NCI-H345 (cell line): ENCODE data around the gene ZNG1A.
A peak's percentile ranks its signal among the peaks of the same experiment; 100 is the strongest.
"Not testable (repeated sequence)": the region's sequence is repeated elsewhere in the genome, so short reads cannot be mapped to it uniquely, and the experiment has no call there.

ENCODE experiments used
- DNase-seq: peaks from one replicate; lab custom pipeline; 2025; lab: John Stamatoyannopoulos, UW

ZNG1A gene

GRCh38 chr9:178970-179383 lies at the start of gene ZNG1A:
Gene ZNG1A (minus strand): TSS chr9:179056. CDS start chr9:178969, 87 bp downstream.
- DNase-seq: not testable (repeated sequence)

DNA sequence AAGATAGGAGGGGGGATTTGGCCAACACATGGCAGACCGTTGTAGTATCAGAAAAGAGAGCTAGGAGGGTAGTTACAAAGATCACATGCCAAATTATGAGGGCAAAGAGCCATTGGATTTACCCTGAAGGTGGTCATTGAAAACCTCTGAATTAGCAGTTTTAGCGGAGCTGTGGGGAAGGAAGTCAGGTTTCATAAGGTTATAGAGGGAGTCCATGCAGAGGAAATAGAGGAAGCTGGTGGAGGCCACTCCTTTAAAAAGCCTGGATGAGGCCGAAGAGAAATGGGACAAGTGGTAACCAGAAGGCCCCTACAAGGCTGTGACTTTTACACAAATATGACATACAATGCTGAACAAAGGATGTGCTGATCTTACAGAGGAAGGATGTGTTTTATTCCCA lies 49.0 kb upstream of the ZNG1A start:
- no peak for DNase-seq

GRCh38 chr9:224582-225520 lies 46.0 kb upstream of the ZNG1A start:
- DNase-seq: no peak

DNA sequence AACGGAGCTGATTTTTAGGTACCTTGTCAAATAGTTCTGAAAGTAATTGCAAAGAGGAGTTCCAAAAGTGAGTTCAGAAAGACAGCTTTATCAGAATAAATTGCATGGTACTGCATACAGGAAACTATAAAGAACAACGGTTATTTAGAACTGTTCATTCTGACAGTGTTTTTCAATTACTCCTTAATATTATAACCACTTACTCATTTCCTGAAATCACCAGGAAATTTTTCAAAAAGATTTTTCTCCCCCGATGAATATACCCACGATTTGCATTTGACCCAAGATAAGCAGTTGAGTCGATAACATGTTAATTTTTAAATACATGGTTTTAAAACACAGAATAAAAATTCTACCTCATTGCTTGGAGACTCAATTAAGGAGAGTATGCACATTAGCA lies 45.2 kb upstream of the ZNG1A start:
- DNase-seq: no peak

- no peak for DNase-seq
Measured at GRCh38 chr9:223152-223551, 44.3 kb upstream of the ZNG1A start.

DNA sequence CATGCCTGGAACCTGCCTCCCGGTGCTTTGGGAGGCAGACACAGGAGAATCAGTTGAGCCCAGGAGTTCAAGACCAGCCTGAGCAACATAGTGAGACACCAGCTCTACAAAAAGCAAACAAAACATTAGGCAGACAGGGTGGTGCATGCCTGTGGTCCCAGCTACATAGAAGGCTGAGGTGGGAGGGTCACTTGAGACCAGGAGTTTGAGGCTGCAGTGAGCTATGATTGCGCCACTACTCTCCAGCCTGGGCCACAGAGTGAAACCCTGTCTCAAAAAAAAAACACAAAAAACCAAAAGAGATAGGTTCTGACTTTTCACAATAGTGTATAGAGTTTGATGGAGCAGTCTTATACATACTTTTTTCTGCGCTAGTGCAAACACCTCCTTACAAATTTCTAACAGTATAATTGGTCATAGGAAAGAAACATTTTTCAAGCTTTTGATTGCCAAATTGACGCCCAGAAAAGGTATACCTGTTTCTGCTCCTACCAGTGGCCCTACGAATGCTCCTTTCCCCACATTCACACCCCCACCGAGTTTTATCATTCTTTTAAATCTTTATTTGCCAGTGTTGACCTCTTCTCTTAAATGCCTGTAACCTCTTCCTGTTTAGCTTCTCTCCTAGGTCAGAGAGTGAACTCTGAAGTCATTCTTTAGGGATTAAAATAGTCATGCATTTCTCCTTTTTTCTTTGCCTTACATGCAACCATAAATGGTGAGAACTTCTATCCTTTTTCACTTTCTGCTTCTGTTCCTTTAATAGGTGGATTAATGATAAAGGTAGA lies 43.3 kb upstream of the ZNG1A start:
- no peak for DNase-seq

DNA sequence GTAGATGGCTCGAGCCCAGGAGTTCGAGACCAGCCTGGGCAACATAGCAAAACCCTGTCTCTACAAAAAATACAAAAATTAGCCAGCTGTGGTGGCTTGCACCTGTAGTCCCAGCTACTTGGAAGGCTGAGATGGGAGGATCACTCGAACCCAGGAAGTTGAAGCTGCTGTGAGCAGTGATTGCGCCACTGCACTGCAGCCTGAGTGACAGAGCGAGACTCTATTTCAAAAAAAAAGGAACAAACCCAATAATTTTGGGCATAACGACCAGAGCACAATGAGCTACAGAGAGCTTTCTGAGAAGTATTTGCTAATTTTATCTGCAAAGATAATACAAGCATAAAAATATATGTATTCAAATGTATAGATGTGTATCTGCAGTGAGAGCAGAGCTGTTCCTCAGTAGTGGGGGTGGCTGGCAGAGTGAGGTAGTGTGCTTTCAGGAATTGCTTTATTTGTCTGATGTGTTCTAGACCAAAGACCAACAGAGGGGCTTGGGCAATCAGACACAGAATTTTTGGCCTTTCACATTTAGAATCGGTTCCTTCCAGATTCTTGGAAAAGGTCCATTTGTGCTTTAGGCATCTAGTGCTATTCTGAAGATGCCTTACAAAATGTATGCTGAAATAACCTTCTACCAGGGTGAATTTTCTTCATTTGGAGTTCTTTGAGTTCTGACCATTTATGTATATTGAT lies 41.0 kb upstream of the ZNG1A start:
- no peak for DNase-seq

DNA sequence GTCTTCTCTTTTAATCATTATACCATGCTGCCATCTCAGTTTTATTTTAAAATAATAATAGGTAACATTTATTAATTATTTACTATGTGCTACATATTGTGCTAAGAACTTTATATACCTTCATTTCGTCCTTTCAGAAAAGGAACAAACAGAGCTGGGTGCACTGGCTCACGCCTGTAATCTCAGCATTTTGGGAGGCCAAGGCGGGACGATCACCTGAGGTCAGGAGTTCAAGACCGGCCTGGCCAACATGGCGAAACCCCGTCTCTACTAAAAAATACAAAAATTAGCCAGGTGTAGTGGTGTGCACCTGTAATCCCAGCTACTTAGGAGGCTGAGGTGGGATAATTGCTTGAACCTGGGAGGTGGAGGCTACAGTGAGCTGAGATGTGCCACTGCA lies 40.2 kb upstream of the ZNG1A start:
- not testable (repeated sequence) for DNase-seq

GRCh38 chr9:217950-218349 lies 39.1 kb upstream of the ZNG1A start:
- no peak for DNase-seq

DNA sequence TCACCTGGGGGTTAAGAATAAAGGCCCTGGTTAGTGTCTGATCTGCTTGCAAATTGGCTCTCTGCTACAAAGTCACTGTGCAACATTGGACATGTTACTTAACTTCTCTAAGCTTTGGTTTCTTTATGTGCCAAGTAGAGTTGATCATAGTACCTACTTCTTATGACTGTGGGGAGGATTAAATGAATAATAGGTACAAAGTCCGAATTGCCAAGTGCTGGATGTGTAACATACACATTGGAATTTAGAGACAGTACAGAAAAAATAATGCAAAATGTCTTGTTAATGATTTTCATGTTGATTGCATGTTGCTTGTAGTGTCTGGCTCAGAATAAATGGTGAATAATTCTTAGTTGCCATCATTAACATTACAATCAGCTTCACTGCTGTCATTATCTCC lies 38.0 kb upstream of the ZNG1A start:
- no peak for DNase-seq

GRCh38 chr9:215631-216155 lies 36.8 kb upstream of the ZNG1A start:
- no peak for DNase-seq

DNA sequence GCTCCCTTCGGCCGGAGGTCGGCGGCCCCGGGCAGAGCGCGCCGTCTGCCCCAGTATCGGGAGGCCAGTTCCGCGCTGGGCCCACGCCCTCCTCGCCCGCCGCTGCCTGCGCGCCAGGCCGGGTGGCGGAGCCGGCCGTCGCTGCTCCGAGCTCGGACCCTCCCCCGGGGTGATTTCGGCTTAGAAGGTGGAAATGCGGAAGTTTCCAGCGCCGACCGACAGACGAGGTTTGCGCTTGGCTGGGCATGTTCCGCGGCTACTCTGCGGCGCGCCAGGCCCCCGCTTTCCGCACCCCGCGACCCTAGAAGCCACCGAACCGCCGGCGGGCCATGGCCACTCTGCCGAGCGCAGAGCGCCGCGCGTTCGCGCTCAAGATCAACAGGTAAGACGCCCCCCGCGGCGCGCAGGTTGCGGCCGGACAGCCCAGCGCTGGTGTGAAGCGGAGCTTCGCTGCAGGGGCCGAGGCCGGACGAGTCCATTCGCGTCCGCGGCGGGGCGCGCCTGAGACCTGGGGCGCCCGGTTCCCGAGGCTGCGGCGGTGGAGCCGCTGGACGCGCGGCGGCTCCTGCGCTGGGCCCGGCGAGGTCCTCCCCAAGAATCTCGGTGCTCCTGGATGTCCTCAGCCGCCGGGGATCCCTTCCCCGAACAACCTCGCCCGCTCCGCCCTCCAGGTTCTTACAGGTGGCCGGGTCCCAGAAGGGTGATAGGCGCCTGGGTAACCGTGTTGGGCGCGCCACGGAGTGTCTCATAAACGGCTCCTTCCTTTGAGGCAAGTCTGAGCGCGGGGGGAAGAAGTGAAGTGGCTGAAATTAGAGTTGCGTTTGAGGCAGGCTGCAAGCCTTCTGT lies 36.0 kb upstream of the ZNG1A start, which contains the start of gene DOCK8:
DOCK8 (plus strand) TSS at position 218 of the 846 bp plus-strand sequence; CDS start at position 330, 112 bp downstream.
- DNase-seq: peak; percentile 21

- DNase-seq: no peak
Measured at GRCh38 chr9:214351-214647, 35.4 kb upstream of the ZNG1A start.

GRCh38 chr9:213901-214300 lies 35.0 kb upstream of the ZNG1A start:
- DNase-seq: not testable (repeated sequence)

GRCh38 chr9:212297-212696 lies 33.4 kb upstream of the ZNG1A start:
- no peak for DNase-seq

- no peak for DNase-seq
Measured at GRCh38 chr9:211557-211956, 32.7 kb upstream of the ZNG1A start.

DNA sequence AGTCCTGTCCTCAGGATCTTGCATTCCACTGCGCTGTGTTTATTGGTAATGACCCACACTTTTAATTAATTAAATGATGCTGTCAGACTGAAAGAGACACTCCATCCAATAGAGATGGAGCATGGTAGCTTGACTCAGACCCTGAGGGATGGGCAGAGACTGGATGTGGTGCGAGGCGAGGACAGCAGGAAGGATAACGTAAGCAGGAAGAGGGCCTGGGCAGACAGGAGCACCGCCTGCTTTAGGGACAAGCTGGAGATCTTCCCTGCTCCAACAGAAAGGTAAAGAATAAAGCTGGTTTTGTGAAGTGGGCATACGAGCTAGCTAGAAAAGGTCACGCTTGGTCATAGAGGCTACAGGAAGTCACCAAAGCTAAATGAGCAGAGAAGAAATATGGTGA lies 32.2 kb upstream of the ZNG1A start:
- no peak for DNase-seq

GRCh38 chr9:209143-209758 lies 30.4 kb upstream of the ZNG1A start:
- no peak for DNase-seq

DNA sequence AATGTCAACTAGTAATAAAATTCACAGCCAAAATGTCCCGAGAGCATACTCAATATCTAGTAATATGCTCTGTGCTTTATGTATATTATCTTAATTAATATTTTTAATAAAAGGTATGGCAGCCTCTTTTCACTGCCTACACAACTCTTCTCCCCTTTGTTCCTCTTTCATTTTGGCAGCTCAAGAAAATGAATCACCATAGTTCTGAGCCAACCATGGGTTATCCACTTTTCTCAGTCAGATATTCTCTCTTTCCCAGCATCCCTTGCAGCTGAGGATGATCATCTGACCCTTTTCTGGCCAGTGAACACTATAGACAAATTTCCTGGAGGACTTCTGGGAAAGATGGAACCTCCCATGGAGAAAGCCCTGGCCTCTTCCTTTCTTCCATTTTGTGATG lies 27.6 kb upstream of the ZNG1A start:
- no peak for DNase-seq

- not testable (repeated sequence) for DNase-seq
Measured at GRCh38 chr9:199601-200000, 20.7 kb upstream of the ZNG1A start.
